ENCODE measurements around the gene OTUD5. TPM values are rescaled to one million over a fixed set of nuclear protein-coding genes. Genes with fewer than 3 reads are reported as not detected.

Gene OTUD5
- total RNA-seq, 1 experiment from 2014 or later, result 62.5 TPM

DNA sequence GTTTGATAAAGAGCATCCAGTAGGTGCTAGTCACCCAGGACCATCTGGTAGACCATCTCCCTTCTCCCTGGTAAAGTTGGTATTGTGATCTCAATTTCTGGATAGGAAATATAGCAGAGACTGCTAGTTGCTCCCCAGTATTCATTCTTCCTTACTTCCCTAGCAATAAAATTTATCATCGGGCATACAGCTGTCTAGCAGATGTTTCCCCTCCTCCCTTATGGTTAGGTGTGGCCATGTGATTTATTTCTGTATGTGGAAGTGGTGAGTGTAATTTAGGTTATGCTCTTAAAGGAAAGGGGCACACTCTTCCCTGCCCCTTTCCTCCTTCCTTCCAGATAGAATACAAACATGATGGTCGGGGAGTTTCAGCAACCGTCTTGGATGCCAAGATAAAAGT lies 26.5 kb upstream of the OTUD5 start:
- no peak overlapping the region for H3K14ac ChIP-seq (ENCODE audit: insufficient read depth, low read length)
- H2BK20ac ChIP-seq (ENCODE audit: low read depth, low read length, poor library complexity, severe bottlenecking), result no peak overlapping the region
- H4K20me1 ChIP-seq (ENCODE audit: control insufficient read depth, insufficient read depth, insufficient read length), result no peaks in the 10 kb centered on the region
- H3K79me1 ChIP-seq (ENCODE audit: insufficient read depth, low read depth, low read length, poor library complexity, severe bottlenecking), result no peaks in the 10 kb centered on the region
- H2AK5ac ChIP-seq (ENCODE audit: insufficient read length, low read length), result no peak overlapping the region
- no peak overlapping the region for H3K18ac ChIP-seq (ENCODE audit: insufficient read length, low read depth, low read length)
- no CpG with 5 or more reads among the region's 3 CpGs for WGBS (ENCODE audit: extremely low coverage, insufficient read length, low lambda C conversion rate)
- no peak overlapping the region for H3K56ac ChIP-seq (ENCODE audit: insufficient read length, low read depth, low read length)
- H3K23ac ChIP-seq (ENCODE audit: insufficient read length, low read depth, low read length), result no peak overlapping the region
- no peak overlapping the region for H3K4ac ChIP-seq (ENCODE audit: low read depth, low read length)
- H2BK15ac ChIP-seq (ENCODE audit: low read depth, low read length), result no peak overlapping the region
- H2BK12ac ChIP-seq (ENCODE audit: insufficient read length, low read depth, low read length), result no peak overlapping the region
- no peak for TF ChIP-seq CTCF (conservative IDR thresholded peaks at IDR 0.05)
- no peak overlapping the region for H4K91ac ChIP-seq (ENCODE audit: insufficient read length, low read depth, low read length)
- no peaks in the 10 kb centered on the region for H3K4me1 ChIP-seq (ENCODE audit: insufficient read depth, low read length)
- H2BK120ac ChIP-seq (ENCODE audit: low read depth, low read length, poor library complexity, severe bottlenecking), result no peak overlapping the region
- no peaks in the 10 kb centered on the region for H3K27me3 ChIP-seq (ENCODE audit: insufficient read depth, low read length)
- H3K27ac Mint-ChIP-seq, result no peak overlapping the region
- H4K5ac ChIP-seq (ENCODE audit: insufficient read length, low read depth, low read length), result no peak overlapping the region
- no peaks in the 10 kb centered on the region for H3K4me1 Mint-ChIP-seq
- no peak overlapping the region for H3K9ac ChIP-seq (ENCODE audit: extremely low read depth, insufficient read length, low read length)
- no peaks in the 10 kb centered on the region for H3K9me3 ChIP-seq (ENCODE audit: control insufficient read depth, low read depth, low read length)
- no peak overlapping the region for H3K4me3 Mint-ChIP-seq
- no peak overlapping the region for H3K4me2 ChIP-seq (ENCODE audit: insufficient read depth, insufficient read length, low read length)
- DNase-seq, result no peak
- H3K27me3 Mint-ChIP-seq (ENCODE audit: low read depth), result 0 out of 2 replicates have a peak, but pooled peaks cover 1% of the 10 kb centered on the region
- peaks cover 45 to 73% (median 70%) of the 10 kb centered on the region in 3 experiments for H3K36me3 Mint-ChIP-seq (ENCODE audit: insufficient read depth in 1 of 3, low read depth in 3 of 3)
- no peak overlapping the region for H4K8ac ChIP-seq (replicated peaks; ENCODE audit: insufficient read length, low read depth, low read length)
- no peak overlapping the region for H2AFZ ChIP-seq (ENCODE audit: low read length)
- H3K79me2 ChIP-seq (ENCODE audit: insufficient read depth, low read length), result no peaks in the 10 kb centered on the region
- peaks cover 59 to 70% of the 10 kb centered on the region in 2 experiments for H3K9me3 Mint-ChIP-seq
- no peak overlapping the region for H3K27ac ChIP-seq (ENCODE audit: insufficient read length, low read depth, low read length)
- H3K23me2 ChIP-seq (ENCODE audit: insufficient read length, low read depth, low read length, poor library complexity, severe bottlenecking), result no peaks in the 10 kb centered on the region
- H3T11ph ChIP-seq (ENCODE audit: low read length), result no peak overlapping the region
- H2BK5ac ChIP-seq (ENCODE audit: insufficient read length, low read length), result no peak overlapping the region
